ENCODE measurements around the gene NUP160. TPM values are rescaled to one million over a fixed set of nuclear protein-coding genes. Genes with fewer than 3 reads are reported as not detected.
"Not testable (repeated sequence)": the region's sequence is repeated elsewhere in the genome, so short reads cannot be mapped to it uniquely, and the experiment has no call there.

Gene NUP160
- total and polyA plus RNA-seq, 10 of the 15 experiments (the other 5 are each of a cell fraction or from before 2014, with no cell fraction given), result 24.0 to 87.6 (median 54.6) TPM

GRCh38 chr11:47837292-47837691 lies 10.9 kb downstream of the NUP160 start:
- H3K4me2 ChIP-seq (ENCODE audit: control insufficient read depth, insufficient read depth), result no peak overlapping the region
- H3K27me3 ChIP-seq (replicated peaks in 1 of 2; ENCODE audit: control insufficient read depth in 2 of 2, insufficient read depth in 2 of 2, low read length in 1 of 2), result no peaks in the 10 kb centered on the region
- in situ Hi-C loops (cut with MboI) (no loop called here), intact Hi-C loops (cut with micrococcal nuclease; ENCODE audit: unreplicated experiment) (no loop called here)
- WGBS (ENCODE audit: insufficient coverage, insufficient replicate concordance, low lambda C conversion rate, missing lambda C conversion rate), result 88% methylated on average over 6 of the region's 6 CpGs
- H3K36me3 ChIP-seq (ENCODE audit: control insufficient read depth in 2 of 2, insufficient read depth in 2 of 2, low read length in 1 of 2), result peaks cover 14 to 53% of the 10 kb centered on the region in 2 experiments
- FAIRE-seq (no peak), DNase-seq (ENCODE audit: low read depth, low spot score) (no peak), ATAC-seq (no peak)
- H2AFZ ChIP-seq (ENCODE audit: control insufficient read depth, low read depth, low read length), result no peak overlapping the region
- no peaks in the 10 kb centered on the region for H3K9me3 ChIP-seq (replicated peaks; ENCODE audit: control insufficient read depth, insufficient read depth, low read length)
- ChIA-PET CTCF (no interaction called here), POLR2A (no interaction called here), SMC1A (ENCODE audit: uncharacterized antibody, unreplicated experiment) (no interaction called here), RAD21 (ENCODE audit: unreplicated experiment) (no interaction called here)
- H3K4me1 ChIP-seq (ENCODE audit: control insufficient read depth, insufficient read depth, low read length), result no peaks in the 10 kb centered on the region
- no peak overlapping the region for H3K9ac ChIP-seq (ENCODE audit: control insufficient read depth, insufficient read depth, low read length)
- no peak for TF ChIP-seq FOS (IDR thresholded peaks at IDR 0.05; ENCODE audit: borderline replicate concordance, extremely low read depth, insufficient read length)
- no peaks in the 10 kb centered on the region for H4K20me1 ChIP-seq (ENCODE audit: control insufficient read depth, insufficient read depth)
- BruUV-seq (replicated peaks), result no TSS peak
- H3K4me3 ChIP-seq, result no peak overlapping the region
- no peak overlapping the region for H3K27ac ChIP-seq (ENCODE audit: control insufficient read depth, insufficient read depth)
- peaks cover 5% of the 10 kb centered on the region for H3K79me2 ChIP-seq (ENCODE audit: control insufficient read depth, insufficient read depth, low read length)

- FAIRE-seq; DNase-seq (ENCODE audit: low read depth, low spot score); H3K9ac ChIP-seq (ENCODE audit: control insufficient read depth, insufficient read depth, low read length); intact Hi-C loops (cut with micrococcal nuclease; ENCODE audit: unreplicated experiment); H3K9me3 ChIP-seq (replicated peaks; ENCODE audit: control insufficient read depth, insufficient read depth, low read length); H3K4me3 ChIP-seq; SMC1A ChIA-PET (ENCODE audit: uncharacterized antibody, unreplicated experiment); POLR2A ChIA-PET; H3K4me2 ChIP-seq (ENCODE audit: control insufficient read depth, insufficient read depth); BruUV-seq (replicated peaks); in situ Hi-C loops (cut with MboI); CTCF ChIA-PET; H2AFZ ChIP-seq (ENCODE audit: control insufficient read depth, low read depth, low read length); H4K20me1 ChIP-seq (ENCODE audit: control insufficient read depth, insufficient read depth); ATAC-seq; RAD21 ChIA-PET (ENCODE audit: unreplicated experiment); H3K4me1 ChIP-seq (ENCODE audit: control insufficient read depth, insufficient read depth, low read length); H3K27ac ChIP-seq (ENCODE audit: control insufficient read depth, insufficient read depth); H3K27me3 ChIP-seq (replicated peaks in 1 of 2; ENCODE audit: control insufficient read depth in 2 of 2, insufficient read depth in 2 of 2, low read length in 1 of 2): not testable (repeated sequence)
- peaks cover 12% of the 10 kb centered on the region for H3K79me2 ChIP-seq (ENCODE audit: control insufficient read depth, insufficient read depth, low read length)
- H3K36me3 ChIP-seq (ENCODE audit: control insufficient read depth in 2 of 2, insufficient read depth in 2 of 2, low read length in 1 of 2), result peaks cover 10 to 43% of the 10 kb centered on the region in 2 experiments
- WGBS (ENCODE audit: insufficient coverage, insufficient replicate concordance, low lambda C conversion rate, missing lambda C conversion rate), result 59% methylated on average over 1 of the region's 1 CpG
These were observed 18.1 kb downstream of the NUP160 start for GRCh38 chr11:47830013-47830412.

Measured in GM12878 (cell line).